Tibial nerve (tissue), 4 donors: Measurements from ENCODE around the gene THUMPD1.

ENCODE experiments used
- CTCF ChIP-seq, 5 experiments: fragments of 200-600 bp in 3 of 5; fragments of 450-650 bp in 2 of 5; sonication (generic) in 3 of 5; IDR thresholded peaks; one replicate each; pipeline ENCODE4 v1.5.1; 2016 to 2019; ENCODE audit warnings: antibody characterized with exemption in 5 of 5, mild to moderate bottlenecking in 3 of 5, moderate library complexity in 2 of 5
- EP300 ChIP-seq, 2 donors: sonication (generic); formaldehyde crosslinking; IDR thresholded peaks; one replicate each; pipeline ENCODE4 v1.6.1; 2017; ENCODE audit warnings: antibody characterized with exemption in 2 of 2, mild to moderate bottlenecking in 1 of 2
- POLR2A ChIP-seq, 2 donors: fragments of 450-650 bp; IDR thresholded peaks; one replicate each; pipeline ENCODE4 v1.6.1; 2017; ENCODE audit warnings: antibody characterized with exemption in 2 of 2, mild to moderate bottlenecking in 2 of 2, moderate library complexity in 2 of 2

GRCh38 chr16:20734782-20735181 lies 6.8 kb downstream of the THUMPD1 start:
- TF ChIP-seq CTCF (IDR thresholded peaks at IDR 0.05) (no peak), POLR2A (IDR thresholded peaks at IDR 0.05) (no peak), EP300 (IDR thresholded peaks at IDR 0.05) (no peak)
